ENCODE measurements around the gene SOX18. TPM values are rescaled to one million over a fixed set of nuclear protein-coding genes. Genes with fewer than 3 reads are reported as not detected.
A peak's percentile ranks its signal among the peaks of the same experiment; 100 is the strongest.

The SOX18 gene
- total and polyA plus RNA-seq, 2 of the 13 experiments (the other 11 are each of a cell fraction or from before 2014, with no cell fraction given), result 1.6 to 1.9 TPM

DNA sequence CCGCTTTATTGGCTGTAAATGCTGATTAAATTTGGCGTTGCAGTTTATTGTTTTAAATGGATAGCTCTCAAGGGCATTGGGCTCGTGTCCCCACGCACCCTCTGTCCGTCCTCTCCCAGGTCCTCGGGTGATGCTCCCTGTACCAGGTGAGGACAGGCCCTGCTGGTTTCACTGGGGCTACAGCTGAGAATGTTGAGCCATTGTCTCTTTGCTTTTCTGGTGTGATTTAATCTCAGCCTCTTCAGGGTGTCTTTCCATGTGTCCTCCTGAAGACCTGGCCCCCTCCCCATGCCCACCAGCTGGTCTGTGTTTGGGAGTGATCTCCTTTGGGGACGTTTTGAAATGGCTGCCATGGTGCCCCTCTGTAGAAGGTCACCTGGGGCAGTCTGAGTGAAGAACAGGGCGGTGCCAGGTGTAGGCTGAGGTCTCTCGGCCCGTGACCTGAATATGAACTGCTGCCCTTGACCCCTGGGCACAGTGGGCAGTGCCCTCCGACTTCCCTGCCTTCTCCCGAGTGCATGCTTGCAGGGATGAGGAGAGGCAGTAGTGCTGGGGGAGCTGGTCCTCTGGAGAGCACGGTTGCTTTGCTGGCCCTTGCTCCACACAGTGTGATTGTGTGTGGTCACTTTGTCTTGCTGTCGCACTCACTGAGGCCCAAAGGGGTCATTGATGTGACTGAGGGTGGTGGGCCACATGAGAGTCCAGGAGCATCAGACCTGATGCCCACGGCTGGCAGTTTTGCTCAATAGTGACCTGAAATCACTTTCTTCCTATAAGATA lies 25.9 kb downstream of the SOX18 start (continued):
- TF ChIP-seq SRSF1 (optimal IDR thresholded peaks at IDR 0.05; ENCODE audit: low read depth, low read length), result peak; percentile 77
- no peak for TF ChIP-seq DR1 (CRISPR knock-in tag; IDR thresholded peaks at IDR 0.05)
- TF ChIP-seq SAFB2 (CRISPR knock-in tag; IDR thresholded peaks at IDR 0.05; ENCODE audit: borderline replicate concordance, low read depth), result no peak
- TF ChIP-seq ZNF660 (CRISPR knock-in tag; IDR thresholded peaks at IDR 0.05; ENCODE audit: borderline replicate concordance, low read depth), result 0 out of 2 replicates have a peak, but pooled peaks have one; percentile 55
- TF ChIP-seq ZBTB7B (CRISPR knock-in tag; IDR thresholded peaks at IDR 0.05), result peak; percentile 49; the same call in 1 of the 2 replicates
- TF ChIP-seq FOXC1 (CRISPR knock-in tag; IDR thresholded peaks at IDR 0.05; ENCODE audit: borderline replicate concordance), result peak; percentile 62; the same call in 1 of the 2 replicates
- TF ChIP-seq, protein P1, sequence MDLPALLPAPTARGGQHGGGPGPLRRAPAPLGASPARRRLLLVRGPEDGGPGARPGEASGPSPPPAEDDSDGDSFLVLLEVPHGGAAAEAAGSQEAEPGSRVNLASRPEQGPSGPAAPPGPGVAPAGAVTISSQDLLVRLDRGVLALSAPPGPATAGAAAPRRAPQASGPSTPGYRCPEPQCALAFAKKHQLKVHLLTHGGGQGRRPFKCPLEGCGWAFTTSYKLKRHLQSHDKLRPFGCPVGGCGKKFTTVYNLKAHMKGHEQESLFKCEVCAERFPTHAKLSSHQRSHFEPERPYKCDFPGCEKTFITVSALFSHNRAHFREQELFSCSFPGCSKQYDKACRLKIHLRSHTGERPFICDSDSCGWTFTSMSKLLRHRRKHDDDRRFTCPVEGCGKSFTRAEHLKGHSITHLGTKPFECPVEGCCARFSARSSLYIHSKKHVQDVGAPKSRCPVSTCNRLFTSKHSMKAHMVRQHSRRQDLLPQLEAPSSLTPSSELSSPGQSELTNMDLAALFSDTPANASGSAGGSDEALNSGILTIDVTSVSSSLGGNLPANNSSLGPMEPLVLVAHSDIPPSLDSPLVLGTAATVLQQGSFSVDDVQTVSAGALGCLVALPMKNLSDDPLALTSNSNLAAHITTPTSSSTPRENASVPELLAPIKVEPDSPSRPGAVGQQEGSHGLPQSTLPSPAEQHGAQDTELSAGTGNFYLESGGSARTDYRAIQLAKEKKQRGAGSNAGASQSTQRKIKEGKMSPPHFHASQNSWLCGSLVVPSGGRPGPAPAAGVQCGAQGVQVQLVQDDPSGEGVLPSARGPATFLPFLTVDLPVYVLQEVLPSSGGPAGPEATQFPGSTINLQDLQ (CRISPR knock-in tag; IDR thresholded peaks at IDR 0.05), result peak; percentile 23; the same call in 1 of the 2 replicates
- no peak for TF ChIP-seq ZFP90 (CRISPR knock-in tag; IDR thresholded peaks at IDR 0.05; ENCODE audit: borderline replicate concordance)
- TF ChIP-seq HMGA1 (CRISPR knock-in tag; conservative IDR thresholded peaks at IDR 0.05), result no peak
- TF ChIP-seq ZNF776 (CRISPR knock-in tag; IDR thresholded peaks at IDR 0.05), result peak; percentile 90
- TF ChIP-seq POGZ (CRISPR knock-in tag; IDR thresholded peaks at IDR 0.05), result peak; percentile 47
- TF ChIP-seq ZNF614 (CRISPR knock-in tag; IDR thresholded peaks at IDR 0.05; ENCODE audit: borderline replicate concordance), result 0 out of 2 replicates have a peak, but pooled peaks have one; percentile 2
- TF ChIP-seq PLSCR1 (CRISPR knock-in tag; IDR thresholded peaks at IDR 0.05; ENCODE audit: borderline replicate concordance), result no peak
- TF ChIP-seq YY1 (IDR thresholded peaks at IDR 0.05; ENCODE audit: insufficient read depth, insufficient replicate concordance, low read depth, low read length), result peak; percentile 67
- TF ChIP-seq ZFYVE20 (CRISPR knock-in tag; IDR thresholded peaks at IDR 0.05; ENCODE audit: borderline replicate concordance, low read depth), result no peak
- TF ChIP-seq JUNB (CRISPR knock-in tag; IDR thresholded peaks at IDR 0.05; ENCODE audit: borderline replicate concordance), result peak; percentile 27; the same call in 1 of the 2 replicates
- TF ChIP-seq NR0B2 (CRISPR knock-in tag; IDR thresholded peaks at IDR 0.05), result peak; percentile 80; the same call in 1 of the 2 replicates
- TF ChIP-seq IRF1 (CRISPR knock-in tag; IDR thresholded peaks at IDR 0.05; ENCODE audit: low read depth), result no peak
- TF ChIP-seq ZNF550 (CRISPR knock-in tag; IDR thresholded peaks at IDR 0.05; ENCODE audit: borderline replicate concordance), result 0 out of 2 replicates have a peak, but pooled peaks have one; percentile 20
- peak; percentile 81; the same call in 1 of the 2 replicates for TF ChIP-seq ZNF280B (CRISPR knock-in tag; IDR thresholded peaks at IDR 0.05; ENCODE audit: borderline replicate concordance)
- 0 out of 2 replicates have a peak, but pooled peaks have one; percentile 33 for TF ChIP-seq ZNF737 (CRISPR knock-in tag; IDR thresholded peaks at IDR 0.05; ENCODE audit: borderline replicate concordance)

Measured in HepG2 (cell line).